Endodermal cell (in vitro differentiated cells): ENCODE data around the gene KAZN. TPM values are rescaled to one million over a fixed set of nuclear protein-coding genes. Genes with fewer than 3 reads are reported as not detected.

Experiments
- DNase-seq: peaks from one replicate; pipeline ENCODE4 v3.0.0-alpha.2; 2017
- H3K27ac ChIP-seq: 2 replicates; pipeline ENCODE4 v1.5.1; 2013; ENCODE audit warnings: mild to moderate bottlenecking, low read depth, low read length, moderate library complexity
- H3K27me3 ChIP-seq: 2 replicates; pipeline ENCODE4 v1.6.1; 2013; ENCODE audit warnings: mild to moderate bottlenecking, low read length, moderate library complexity; ENCODE audit not compliant: insufficient read depth, control insufficient read depth, poor library complexity, severe bottlenecking
- H3K36me3 ChIP-seq: 2 replicates; pipeline ENCODE4 v1.7.0; 2013; ENCODE audit warnings: mild to moderate bottlenecking, low read length, moderate library complexity; ENCODE audit not compliant: control insufficient read depth, insufficient read depth
- H3K4me1 ChIP-seq: one replicate; pipeline ENCODE4 v1.7.0; 2013; ENCODE audit warnings: low read length; ENCODE audit not compliant: control insufficient read depth, insufficient read depth
- H3K4me3 ChIP-seq: 2 replicates; pipeline ENCODE4 v1.5.1; 2013; ENCODE audit warnings: mild to moderate bottlenecking, low read length, moderate library complexity
- H3K9ac ChIP-seq: 2 replicates; pipeline ENCODE4 v1.6.1; 2013; ENCODE audit warnings: mild to moderate bottlenecking, low read length, moderate library complexity; ENCODE audit not compliant: poor library complexity, severe bottlenecking; ENCODE audit errors: extremely low read depth
- H3K9me3 ChIP-seq: 2 replicates; pipeline ENCODE4 v1.6.1; 2013; ENCODE audit warnings: mild to moderate bottlenecking, low read length, moderate library complexity; ENCODE audit not compliant: control insufficient read depth
- H3K27ac Mint-ChIP-seq: 2 replicates; pipeline ENCODE4 v1.8.0; 2020; ENCODE audit warnings: mixed read lengths
- H3K27me3 Mint-ChIP-seq: 2 replicates; pipeline ENCODE4 v1.8.0; 2021; ENCODE audit warnings: mild to moderate bottlenecking, mixed read lengths; ENCODE audit not compliant: insufficient read depth
- H3K36me3 Mint-ChIP-seq: 2 replicates; pipeline ENCODE4 v1.8.0; 2020; ENCODE audit warnings: low read depth, mixed read lengths
- H3K4me1 Mint-ChIP-seq: 2 replicates; pipeline ENCODE4 v1.8.0; 2020; ENCODE audit warnings: mixed read lengths
- H3K4me3 Mint-ChIP-seq: 2 replicates; pipeline ENCODE4 v1.8.0; 2020; ENCODE audit warnings: mild to moderate bottlenecking, moderate library complexity, mixed read lengths
- H3K9me3 Mint-ChIP-seq: 2 replicates; pipeline ENCODE4 v1.8.0; 2020; ENCODE audit warnings: mild to moderate bottlenecking, mixed read lengths
- WGBS, 2 experiments: methylation state at CpG; one replicate each; pipeline versions ENCODE4 v1.1.5 to v1.1.7; 2013; ENCODE audit warnings: missing lambda C conversion rate in 2 of 2, mixed read lengths in 1 of 2; ENCODE audit not compliant: insufficient coverage in 1 of 2, insufficient read length in 1 of 2; 5-methylcytosine and 5-hydroxymethylcytosine counted together
- total RNA-seq, 2 donors: library from RNA; stranded (reverse); fragmentation: NEBNext Ultra II Directional in 1 of 2; extraction: Animal tissue kit (Norgen Biotek cat#: 25700) in 1 of 2; gene quantifications; 2 replicates in 1 of 2; 3 replicates in 1 of 2; pipeline ENCODE4 v1.2.1, GENCODE V29; 2021
- TF ChIP-seq, protein P1 (sequence below): fragments of 200-600 bp; sonication (generic); conservative IDR thresholded peaks from 2 replicates; pipeline ENCODE4 v1.5.0; 2021; ENCODE audit warnings: antibody characterized with exemption, mild to moderate bottlenecking

The KAZN gene
- total RNA-seq, 2 donors from 2014 or later = 12.4 to 13.9 TPM

DNA sequence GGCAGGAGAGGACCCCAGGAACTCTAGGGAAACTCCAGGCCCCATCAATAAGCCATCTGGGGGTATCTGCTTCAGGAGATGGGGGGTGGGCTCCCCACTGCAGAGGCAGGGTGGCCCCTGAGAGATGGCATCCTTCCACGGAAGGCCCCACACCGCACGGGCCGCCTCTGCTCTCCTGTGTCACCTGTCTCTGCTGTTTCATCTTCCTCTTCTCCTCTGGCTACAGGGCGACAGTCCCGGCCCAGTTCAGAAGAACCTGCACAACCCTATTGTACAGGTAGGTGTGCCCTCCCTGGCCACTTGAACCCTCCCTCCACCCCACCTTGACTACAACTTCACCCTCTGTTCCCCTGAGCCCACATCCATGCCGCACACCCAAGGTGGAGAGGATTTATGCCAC lies 464.9 kb downstream of the KAZN start:
- Mint-ChIP-seq H3K27me3 (no peaks in the 10 kb centered on the region), H3K4me3 (no peak overlapping the region), H3K27ac (no peak overlapping the region), H3K36me3 (peaks cover 12% of the 10 kb centered on the region), H3K4me1 (no peaks in the 10 kb centered on the region), H3K9me3 (peaks cover 3% of the 10 kb centered on the region)
- no peak overlapping the region for H3K27ac ChIP-seq
- H3K9ac ChIP-seq = no peak overlapping the region
- DNase-seq = no peak
- H3K4me1 ChIP-seq = no peaks in the 10 kb centered on the region
- TF ChIP-seq, protein P1, sequence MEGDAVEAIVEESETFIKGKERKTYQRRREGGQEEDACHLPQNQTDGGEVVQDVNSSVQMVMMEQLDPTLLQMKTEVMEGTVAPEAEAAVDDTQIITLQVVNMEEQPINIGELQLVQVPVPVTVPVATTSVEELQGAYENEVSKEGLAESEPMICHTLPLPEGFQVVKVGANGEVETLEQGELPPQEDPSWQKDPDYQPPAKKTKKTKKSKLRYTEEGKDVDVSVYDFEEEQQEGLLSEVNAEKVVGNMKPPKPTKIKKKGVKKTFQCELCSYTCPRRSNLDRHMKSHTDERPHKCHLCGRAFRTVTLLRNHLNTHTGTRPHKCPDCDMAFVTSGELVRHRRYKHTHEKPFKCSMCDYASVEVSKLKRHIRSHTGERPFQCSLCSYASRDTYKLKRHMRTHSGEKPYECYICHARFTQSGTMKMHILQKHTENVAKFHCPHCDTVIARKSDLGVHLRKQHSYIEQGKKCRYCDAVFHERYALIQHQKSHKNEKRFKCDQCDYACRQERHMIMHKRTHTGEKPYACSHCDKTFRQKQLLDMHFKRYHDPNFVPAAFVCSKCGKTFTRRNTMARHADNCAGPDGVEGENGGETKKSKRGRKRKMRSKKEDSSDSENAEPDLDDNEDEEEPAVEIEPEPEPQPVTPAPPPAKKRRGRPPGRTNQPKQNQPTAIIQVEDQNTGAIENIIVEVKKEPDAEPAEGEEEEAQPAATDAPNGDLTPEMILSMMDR = no peak
- H3K9me3 ChIP-seq = peaks cover 10% of the 10 kb centered on the region
- no peak overlapping the region for H3K4me3 ChIP-seq
- H3K36me3 ChIP-seq = no peaks in the 10 kb centered on the region
- H3K27me3 ChIP-seq = no peaks in the 10 kb centered on the region
- WGBS, 2 experiments = 94% methylated on average over 7 of the region's 7 CpGs; no CpG with 5 or more reads in 1 of the 2 experiments

- Mint-ChIP-seq H3K27me3 (no peaks in the 10 kb centered on the region), H3K4me1 (no peaks in the 10 kb centered on the region), H3K9me3 (peaks cover 3% of the 10 kb centered on the region), H3K27ac (no peak overlapping the region), H3K36me3 (peaks cover 12% of the 10 kb centered on the region), H3K4me3 (no peak overlapping the region)
- H3K9ac ChIP-seq = no peak overlapping the region
- H3K9me3 ChIP-seq = peaks cover 10% of the 10 kb centered on the region
- no peaks in the 10 kb centered on the region for H3K27me3 ChIP-seq
- no peak overlapping the region for H3K4me3 ChIP-seq
- no peaks in the 10 kb centered on the region for H3K4me1 ChIP-seq
- DNase-seq = no peak
- TF ChIP-seq, protein P1 = no peak
- 95 to 100% methylated on average over 4 to 7 of the region's 7 CpGs for WGBS, 2 experiments
- no peak overlapping the region for H3K27ac ChIP-seq
- H3K36me3 ChIP-seq = no peaks in the 10 kb centered on the region
These were observed 465.3 kb downstream of the KAZN start for GRCh38 chr1:15063783-15064182.

DNA sequence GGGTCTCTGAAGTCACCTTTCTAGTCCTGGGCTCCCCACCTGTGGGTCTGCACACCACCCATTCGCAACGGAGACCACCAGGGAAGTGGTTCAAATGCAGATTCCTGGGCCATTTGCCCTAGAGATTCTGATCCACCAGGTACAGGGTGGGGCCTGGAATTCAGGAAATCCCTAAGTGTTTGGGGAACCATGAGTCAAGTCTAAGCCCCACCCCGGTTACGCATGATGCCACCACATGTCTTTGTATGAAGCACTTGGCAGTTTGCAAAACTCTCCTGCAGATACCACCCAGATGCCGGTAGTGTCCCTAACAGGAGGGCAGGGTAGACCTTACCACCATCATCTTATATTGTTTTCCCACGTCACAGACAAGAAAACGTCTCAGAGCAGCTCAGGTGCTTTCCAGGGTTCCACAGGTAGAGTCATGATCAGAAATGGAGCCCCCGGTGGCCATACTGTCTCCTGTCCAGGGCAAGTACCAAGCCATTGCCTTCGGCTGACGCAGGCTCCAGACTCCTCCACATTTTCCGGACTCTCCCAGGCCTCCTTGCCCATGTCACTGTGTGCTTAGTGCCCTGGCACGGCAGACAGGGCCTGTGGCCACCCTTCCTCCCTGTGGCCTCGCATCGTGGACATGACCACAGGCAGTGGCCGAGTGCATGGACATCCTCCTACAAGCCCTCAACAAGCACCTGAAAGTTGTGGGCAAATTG lies 465.9 kb downstream of the KAZN start:
- Histone ChIP-seq H3K4me3 (no peak overlapping the region), H3K27ac (no peak overlapping the region), H3K36me3 (no peaks in the 10 kb centered on the region), H3K9me3 (peaks cover 10% of the 10 kb centered on the region), H3K9ac (no peak overlapping the region), H3K27me3 (no peaks in the 10 kb centered on the region), H3K4me1 (no peaks in the 10 kb centered on the region)
- Mint-ChIP-seq H3K27ac (no peak overlapping the region), H3K9me3 (peaks cover 3% of the 10 kb centered on the region), H3K4me3 (no peak overlapping the region), H3K4me1 (no peaks in the 10 kb centered on the region), H3K27me3 (no peaks in the 10 kb centered on the region), H3K36me3 (peaks cover 12% of the 10 kb centered on the region)
- WGBS, 2 experiments = 91 to 94% methylated on average over 9 to 15 of the region's 15 CpGs
- peak; percentile 58 for DNase-seq
- TF ChIP-seq, protein P1 = peak; percentile 66
